ENCODE data around the gene IFT81.
"Not testable (repeated sequence)": the region's sequence is repeated elsewhere in the genome, so short reads cannot be mapped to it uniquely, and the experiment has no call there.

Gene IFT81, protein sequence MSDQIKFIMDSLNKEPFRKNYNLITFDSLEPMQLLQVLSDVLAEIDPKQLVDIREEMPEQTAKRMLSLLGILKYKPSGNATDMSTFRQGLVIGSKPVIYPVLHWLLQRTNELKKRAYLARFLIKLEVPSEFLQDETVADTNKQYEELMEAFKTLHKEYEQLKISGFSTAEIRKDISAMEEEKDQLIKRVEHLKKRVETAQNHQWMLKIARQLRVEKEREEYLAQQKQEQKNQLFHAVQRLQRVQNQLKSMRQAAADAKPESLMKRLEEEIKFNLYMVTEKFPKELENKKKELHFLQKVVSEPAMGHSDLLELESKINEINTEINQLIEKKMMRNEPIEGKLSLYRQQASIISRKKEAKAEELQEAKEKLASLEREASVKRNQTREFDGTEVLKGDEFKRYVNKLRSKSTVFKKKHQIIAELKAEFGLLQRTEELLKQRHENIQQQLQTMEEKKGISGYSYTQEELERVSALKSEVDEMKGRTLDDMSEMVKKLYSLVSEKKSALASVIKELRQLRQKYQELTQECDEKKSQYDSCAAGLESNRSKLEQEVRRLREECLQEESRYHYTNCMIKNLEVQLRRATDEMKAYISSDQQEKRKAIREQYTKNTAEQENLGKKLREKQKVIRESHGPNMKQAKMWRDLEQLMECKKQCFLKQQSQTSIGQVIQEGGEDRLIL

GRCh38 chr12:110124269-110124995 is at the start of gene IFT81:
Gene IFT81, plus strand, starts transcription at chr12:110124357. Its CDS starts 3,024 bp downstream, at chr12:110127381.
- peak; percentile 85 for DNase-seq (ENCODE audit: low read depth)

- no peak for DNase-seq (ENCODE audit: low read depth)
Observed at GRCh38 chr12:110075880-110076279, 48.3 kb upstream of the IFT81 start.

DNA sequence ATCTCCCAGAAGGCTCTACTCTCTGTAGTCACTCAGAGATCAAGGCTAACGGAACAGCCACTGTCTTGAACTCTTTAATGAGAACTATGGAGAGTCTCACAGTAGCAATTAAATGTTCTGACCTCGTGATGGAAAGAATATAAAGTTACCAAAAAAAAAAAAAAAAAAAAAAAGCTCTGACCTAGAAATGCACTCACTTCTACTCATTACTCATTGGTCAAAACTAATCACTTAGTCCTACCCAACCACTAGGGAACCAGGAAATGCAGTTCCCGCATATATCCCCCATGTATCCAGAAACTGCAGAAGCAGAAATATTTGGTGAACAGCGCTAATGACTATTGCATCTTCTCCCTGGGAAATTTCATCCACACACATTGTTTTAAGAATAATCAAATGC is 46.4 kb upstream of the IFT81 start:
- peak; percentile 23 for DNase-seq (ENCODE audit: low read depth)

DNA sequence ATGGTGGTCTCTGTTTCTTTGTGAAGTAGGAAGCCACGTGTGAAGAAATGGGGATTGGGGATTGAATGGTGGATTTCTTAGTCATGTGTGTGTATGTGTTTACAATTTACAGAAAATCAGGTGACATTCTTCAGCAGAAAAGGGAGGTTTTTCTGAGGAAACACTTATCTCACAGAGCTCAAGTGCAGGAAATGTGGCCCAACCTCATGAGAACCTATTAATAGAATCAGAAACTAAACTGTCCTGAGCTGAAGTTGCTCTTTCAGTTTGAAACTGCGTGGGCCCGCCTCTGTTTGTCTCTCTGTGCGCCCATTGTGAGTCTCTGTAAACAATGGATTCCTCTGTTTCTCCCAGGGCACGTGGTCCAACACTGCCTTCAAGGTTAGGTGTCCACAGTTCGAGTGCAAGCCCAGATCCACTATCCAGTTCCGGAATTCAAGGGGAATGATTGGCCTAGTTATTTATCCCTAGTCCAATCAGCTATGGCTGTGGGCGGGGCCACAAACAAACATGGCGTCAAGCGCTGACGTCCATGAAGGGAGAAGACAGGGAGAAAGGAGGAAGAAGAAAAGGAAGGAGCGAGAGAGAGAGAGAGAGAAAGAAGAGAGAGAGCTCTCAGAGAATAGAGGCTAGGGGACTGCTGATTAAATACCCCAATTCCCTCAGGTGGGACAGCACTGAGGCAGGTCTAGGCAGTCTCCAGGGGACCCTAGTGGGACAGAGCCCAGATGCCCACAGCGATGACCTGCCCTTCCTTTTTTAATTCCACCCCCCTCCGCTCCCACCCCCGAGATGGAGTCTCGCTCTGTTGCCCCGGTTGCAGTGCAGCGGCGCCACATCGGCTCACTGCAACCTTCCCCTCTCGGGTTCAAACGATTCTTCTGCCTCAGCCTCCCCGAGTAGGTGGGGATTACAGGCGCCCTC is 44.4 kb upstream of the IFT81 start:
- DNase-seq (ENCODE audit: low read depth), result peak; percentile 67

GRCh38 chr12:110080410-110080809 is 43.7 kb upstream of the IFT81 start:
- no peak for DNase-seq (ENCODE audit: low read depth)

GRCh38 chr12:110084314-110085015 is 39.7 kb upstream of the IFT81 start:
- no peak for DNase-seq (ENCODE audit: low read depth)

DNA sequence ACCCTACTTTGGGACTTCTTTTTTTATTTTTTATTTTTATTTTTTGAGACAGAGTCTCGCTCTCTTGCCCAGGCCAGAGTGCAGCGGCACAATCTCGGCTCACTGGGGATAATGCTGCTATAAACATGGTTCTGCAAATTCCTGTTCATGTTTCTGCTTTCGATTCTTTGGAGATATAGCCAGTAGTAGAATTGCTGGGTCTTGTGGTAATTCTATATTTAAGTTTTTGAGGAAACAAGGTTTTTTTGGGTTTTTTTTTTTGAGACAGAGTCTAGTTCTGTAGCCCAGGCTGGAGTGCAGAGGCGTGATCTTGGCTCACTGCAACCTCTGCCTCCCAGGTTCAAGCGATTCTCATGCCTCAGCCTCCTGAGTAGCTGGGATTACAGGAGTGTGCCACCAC is 35.9 kb upstream of the IFT81 start:
- DNase-seq (ENCODE audit: low read depth), result not testable (repeated sequence)

- no peak for DNase-seq (ENCODE audit: low read depth)
Observed at GRCh38 chr12:110088936-110089335, 35.2 kb upstream of the IFT81 start.

DNA sequence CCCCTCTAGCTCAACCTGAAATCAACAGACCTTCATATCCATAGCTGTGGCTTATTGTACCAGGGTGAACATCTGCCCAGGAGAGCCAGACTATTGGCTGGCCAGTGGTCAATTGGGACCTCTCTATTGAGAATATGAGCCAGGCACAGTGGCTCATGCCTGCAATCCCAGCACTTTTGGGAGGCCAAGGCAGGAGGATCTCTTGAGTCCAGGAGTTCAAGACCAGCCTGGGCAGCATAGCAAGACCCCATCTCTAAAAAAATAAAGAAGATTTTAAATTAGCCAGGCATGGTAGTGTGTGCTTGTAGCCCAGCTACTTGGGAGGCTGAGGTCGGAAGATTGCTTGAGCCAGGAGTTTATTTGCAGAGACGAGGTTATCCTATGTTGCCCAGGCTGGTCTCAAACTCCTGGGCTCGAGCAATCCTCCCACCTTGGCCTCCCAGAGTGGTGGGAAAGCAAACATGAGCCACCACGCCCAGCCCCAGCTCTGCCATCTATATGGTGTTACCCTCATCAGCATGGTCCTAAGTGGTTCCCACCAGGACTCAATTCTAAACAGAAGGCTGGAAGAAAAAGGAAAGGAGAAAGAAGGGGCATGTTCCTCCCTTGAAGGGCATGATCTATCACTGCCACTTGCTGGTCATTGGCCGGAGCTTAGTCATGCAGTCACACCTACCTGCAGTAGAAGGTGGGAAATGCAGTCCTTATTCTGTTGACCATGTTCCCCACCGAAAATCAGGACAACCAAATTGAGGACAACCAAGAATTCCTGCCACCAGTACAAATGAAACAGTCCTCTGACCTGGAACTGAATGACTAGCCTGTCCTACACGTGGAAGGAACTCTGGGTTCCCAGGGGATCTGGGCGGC is 33.7 kb upstream of the IFT81 start:
- no peak for DNase-seq (ENCODE audit: low read depth)

GRCh38 chr12:110091136-110091711 is 32.9 kb upstream of the IFT81 start:
- no peak for DNase-seq (ENCODE audit: low read depth)

DNA sequence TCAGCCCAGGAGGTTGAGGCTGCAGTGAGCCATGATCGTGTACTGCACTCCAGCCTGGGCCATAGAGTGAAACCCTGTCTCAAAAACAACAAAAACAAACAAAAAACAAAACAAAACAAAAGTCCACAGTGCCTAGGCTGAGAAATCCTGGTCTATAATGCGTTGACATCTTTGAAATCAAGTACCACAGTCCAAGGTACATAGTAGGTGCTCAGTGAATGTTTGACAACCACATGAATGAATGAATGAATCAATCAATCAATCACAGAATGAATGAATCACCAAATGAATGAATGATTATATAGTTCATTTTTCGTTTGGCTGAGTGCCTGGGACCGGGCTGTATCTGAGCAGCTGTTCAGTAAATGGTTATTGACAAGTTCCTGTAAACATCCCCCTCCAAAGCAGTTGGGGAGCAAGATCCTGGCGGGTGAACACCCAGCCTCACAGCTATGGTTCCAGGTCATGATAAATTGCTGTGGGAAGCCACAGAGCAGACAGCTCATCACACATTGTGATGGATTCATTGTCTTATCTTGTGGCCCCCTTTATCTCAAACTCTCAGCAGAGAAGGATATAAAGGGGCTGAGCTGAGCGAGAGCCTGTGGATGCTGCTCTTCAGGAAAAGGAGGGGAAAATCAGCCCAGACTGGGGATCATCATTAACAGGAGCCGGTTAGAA is 30.4 kb upstream of the IFT81 start:
- DNase-seq (ENCODE audit: low read depth), result peak; percentile 46

- DNase-seq (ENCODE audit: low read depth), result peak; percentile 72
Observed at GRCh38 chr12:110100315-110100970, 23.7 kb upstream of the IFT81 start.

DNA sequence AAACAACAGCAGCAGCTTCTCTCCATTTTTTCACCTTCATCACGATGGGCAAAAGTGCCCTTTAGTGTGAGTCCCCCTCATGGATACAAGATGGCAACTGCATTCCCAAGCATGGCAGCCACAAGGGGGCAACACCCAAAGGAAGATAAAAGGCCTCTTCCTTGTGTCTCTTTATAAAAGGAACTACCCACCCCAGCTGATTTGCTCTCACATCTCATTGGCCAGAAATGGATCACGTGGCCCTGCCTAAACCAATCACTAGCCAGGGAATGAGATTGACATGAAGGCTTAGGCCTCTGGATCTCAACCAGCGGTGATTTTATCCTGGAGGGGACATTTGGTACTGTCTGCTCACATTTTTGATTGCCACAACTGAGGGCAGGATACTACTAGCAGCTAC is 21.9 kb upstream of the IFT81 start:
- DNase-seq (ENCODE audit: low read depth), result peak; percentile 75

- peak; percentile 52 for DNase-seq (ENCODE audit: low read depth)
Observed at GRCh38 chr12:110104188-110105094, 19.7 kb upstream of the IFT81 start.

- DNase-seq (ENCODE audit: low read depth), result no peak
Observed at GRCh38 chr12:110105159-110105558, 19.0 kb upstream of the IFT81 start.

DNA sequence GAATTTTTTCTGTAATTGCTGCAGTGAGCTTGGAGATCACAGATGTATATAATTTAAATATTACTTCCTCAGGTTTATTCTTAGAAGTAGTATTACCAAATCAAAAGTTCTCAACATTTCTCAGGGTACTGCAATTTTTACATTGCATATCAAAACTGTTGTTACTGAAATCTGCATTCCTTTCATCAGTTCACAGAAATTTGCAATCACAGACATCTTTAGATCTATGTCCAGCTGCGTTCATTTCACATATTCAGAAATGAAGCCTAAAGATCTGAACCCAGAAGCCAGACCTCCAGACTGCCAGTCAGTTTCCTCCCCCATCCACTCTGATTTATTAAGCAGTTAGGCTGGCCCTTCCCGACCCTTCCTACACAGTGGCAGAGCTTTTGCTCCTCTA is 18.2 kb upstream of the IFT81 start:
- peak; percentile 55 for DNase-seq (ENCODE audit: low read depth)
